ENCODE measurements around the gene TEPSIN. TPM values are rescaled to one million over a fixed set of nuclear protein-coding genes. Genes with fewer than 3 reads are reported as not detected.

Gene TEPSIN
- total and polyA plus RNA-seq, 2 of the 8 experiments (the other 6 are each of a cell fraction or from before 2014, with no cell fraction given) = 22.9 to 28.0 TPM

GRCh38 chr17:81235822-81236740, 2.8 kb downstream of the TEPSIN start (continued):
- no peak for TF ChIP-seq CHD7 (IDR thresholded peaks at IDR 0.05; ENCODE audit: insufficient replicate concordance, low read length)
- no peak for TF ChIP-seq SP4 (IDR thresholded peaks at IDR 0.05; ENCODE audit: low read length)
- TF ChIP-seq HDAC2 (IDR thresholded peaks at IDR 0.05; ENCODE audit: borderline replicate concordance in 1 of 2, low read depth in 2 of 2, low read length in 2 of 2) = no peak
- no peak for TF ChIP-seq TAF7 (optimal IDR thresholded peaks at IDR 0.05; ENCODE audit: borderline replicate concordance, low read depth, low read length)
- no peak for TF ChIP-seq POLR2A (IDR thresholded peaks at IDR 0.05; ENCODE audit: control extremely low read depth in 1 of 2, low read depth in 2 of 2, low read length in 2 of 2)
- TF ChIP-seq CHD1 (IDR thresholded peaks at IDR 0.05; ENCODE audit: low read depth, low read length) = no peak
- TF ChIP-seq TEAD4 (IDR thresholded peaks at IDR 0.05; ENCODE audit: low read depth, low read length) = no peak
- no peak for TF ChIP-seq RXRA (IDR thresholded peaks at IDR 0.05; ENCODE audit: insufficient read depth, low read depth, low read length)

Data from H1 (cell line).